GM12878 (cell line): ENCODE data around the gene ANO1. TPM values are rescaled to one million over a fixed set of nuclear protein-coding genes. Genes with fewer than 3 reads are reported as not detected.

ENCODE experiments used
- ATAC-seq: fragments of 200-7000 bp; cut with Tn5 transposase; 3 replicates; pipeline ENCODE4 v1.9.1; 2020; ENCODE audit warnings: mild to moderate bottlenecking, moderate library complexity
- BruUV-seq: library from RNA; stranded (reverse); fragments of 400-500 nt; replicated peaks from 2 replicates; lab custom pipeline; 2021; lab: Mats Ljungman, UMichigan
- CTCF ChIA-PET: fragments of 300-600 bp; sonication (Branson Sonifier 250); formaldehyde crosslinking; extraction: SDS; loops from one replicate; lab custom pipeline; 2021; ENCODE audit warnings: inconsistent platforms; lab: Yijun Ruan, JAX
- POLR2A ChIA-PET: fragments of 350-600 bp; formaldehyde crosslinking; extraction: SDS; loops from one replicate; lab custom pipeline; 2021; ENCODE audit warnings: inconsistent platforms; lab: Charles Lee
- RAD21 ChIA-PET: fragments of 300-600 bp; sonication (Branson Sonifier 250); formaldehyde crosslinking; loops from one replicate; lab custom pipeline; 2023; ENCODE audit warnings: antibody characterized with exemption; ENCODE audit not compliant: unreplicated experiment; lab: Charles Lee
- SMC1A ChIA-PET: fragments of 300-600 bp; sonication (Branson Sonifier 250); formaldehyde crosslinking; loops from one replicate; lab custom pipeline; 2023; ENCODE audit not compliant: unreplicated experiment, uncharacterized antibody; lab: Charles Lee
- DNase-seq: peaks from one replicate; pipeline ENCODE4 v3.0.0-alpha.2; 2011; ENCODE audit warnings: low read depth, low spot score
- FAIRE-seq: peaks from 3 replicates; lab custom pipeline; 2011; peaks lifted over from hg19 to GRCh38; lab: Jason Lieb, UNC
- H2AFZ ChIP-seq: 2 replicates; pipeline ENCODE4 v1.6.0; 2011; ENCODE audit warnings: low read depth, low read length, control low read depth; ENCODE audit not compliant: control insufficient read depth
- H3K27ac ChIP-seq: 2 replicates; pipeline ENCODE4 v1.5.1; 2011; ENCODE audit warnings: control low read depth; ENCODE audit not compliant: control insufficient read depth, insufficient read depth
- H3K27me3 ChIP-seq, 2 experiments: replicated peaks in 1 of 2; 2 replicates each; pipeline versions ENCODE4 v1.6.0 to v1.6.1; 2011; ENCODE audit warnings: low read length in 1 of 2; ENCODE audit not compliant: control insufficient read depth in 2 of 2, insufficient read depth in 2 of 2
- H3K36me3 ChIP-seq, 2 experiments: 2 replicates each; pipeline ENCODE4 v1.5.1; 2011; ENCODE audit warnings: low read length in 1 of 2; ENCODE audit not compliant: control insufficient read depth in 2 of 2, insufficient read depth in 2 of 2
- H3K4me1 ChIP-seq: 2 replicates; pipeline ENCODE4 v1.6.1; 2011; ENCODE audit warnings: mild to moderate bottlenecking, low read length, moderate library complexity, mixed read lengths; ENCODE audit not compliant: control insufficient read depth, insufficient read depth
- H3K4me2 ChIP-seq: 2 replicates; pipeline ENCODE4 v1.6.0; 2011; ENCODE audit warnings: control low read depth; ENCODE audit not compliant: control insufficient read depth, insufficient read depth
- H3K4me3 ChIP-seq: fragments of 200-600 bp; sonication (generic); 2 replicates; pipeline ENCODE4 v1.5.1; 2016
- H3K79me2 ChIP-seq: 2 replicates; pipeline ENCODE4 v1.6.0; 2011; ENCODE audit warnings: low read length; ENCODE audit not compliant: control insufficient read depth, insufficient read depth
- H3K9ac ChIP-seq: 2 replicates; pipeline ENCODE4 v1.8.0; 2011; ENCODE audit warnings: low read length, control low read depth, mixed read lengths; ENCODE audit not compliant: control insufficient read depth, insufficient read depth
- H3K9me3 ChIP-seq: replicated peaks from 3 replicates; pipeline ENCODE4 v1.5.1; 2011; ENCODE audit warnings: mild to moderate bottlenecking, low read length; ENCODE audit not compliant: control insufficient read depth, insufficient read depth
- H4K20me1 ChIP-seq: 2 replicates; pipeline ENCODE4 v1.6.0; 2011; ENCODE audit not compliant: control insufficient read depth, insufficient read depth
- HDAC6 ChIP-seq: fragments of 200-600 bp; sonication (generic); IDR thresholded peaks from one replicate; pipeline ENCODE4 v1.8.0; 2017; ENCODE audit warnings: antibody characterized with exemption; ENCODE audit not compliant: unreplicated experiment
- HDGF ChIP-seq: fragments of 450-650 bp; IDR thresholded peaks from 2 replicates; pipeline ENCODE4 v1.6.1; 2016; ENCODE audit warnings: antibody characterized with exemption
- IRF5 ChIP-seq: fragments of 450-650 bp; IDR thresholded peaks from 2 replicates; pipeline ENCODE4 v1.6.1; 2017; ENCODE audit warnings: borderline replicate concordance
- LARP7 ChIP-seq: fragments of 450-650 bp; IDR thresholded peaks from 2 replicates; pipeline ENCODE4 v1.6.1; 2017; ENCODE audit warnings: mild to moderate bottlenecking
- MEF2A ChIP-seq: IDR thresholded peaks from 2 replicates; pipeline ENCODE4 v1.6.1; 2011; ENCODE audit warnings: low read depth, mild to moderate bottlenecking, low read length, moderate library complexity; ENCODE audit not compliant: insufficient read depth
- POLR2AphosphoS5 ChIP-seq: IDR thresholded peaks from 2 replicates; pipeline ENCODE4 v1.6.1; 2011; ENCODE audit warnings: mild to moderate bottlenecking, low read length, inconsistent platforms
- POU2F2 ChIP-seq: IDR thresholded peaks from 3 replicates; pipeline ENCODE4 v1.6.1; 2011; ENCODE audit warnings: low read depth, mild to moderate bottlenecking, low read length, borderline replicate concordance
- SRF ChIP-seq, 2 experiments: IDR thresholded peaks; 2 replicates each; pipeline ENCODE4 v1.6.1; 2011; ENCODE audit warnings: low read depth in 2 of 2, low read length in 2 of 2, mild to moderate bottlenecking in 1 of 2, moderate library complexity in 1 of 2
- TCF7 ChIP-seq: IDR thresholded peaks from 2 replicates; pipeline ENCODE4 v1.6.1; 2014; ENCODE audit warnings: antibody characterized with exemption, borderline replicate concordance
- WGBS: methylation state at CpG from one replicate; pipeline ENCODE4 v1.1.6; 2016; ENCODE audit warnings: low lambda C conversion rate; ENCODE audit not compliant: insufficient replicate concordance, insufficient coverage; ENCODE audit errors: missing lambda C conversion rate; 5-methylcytosine and 5-hydroxymethylcytosine counted together
- in situ Hi-C: fragments of 300-500 bp; cut with MboI; formaldehyde crosslinking; loops from 9 replicates; pipeline ENCODE4 v1.14.3; 2018; ENCODE audit warnings: mixed read lengths
- intact Hi-C: fragments of 100-400 bp; cut with micrococcal nuclease; formaldehyde crosslinking; loops from one replicate; pipeline ENCODE4 v1.14.2; 2022; ENCODE audit not compliant: unreplicated experiment
- polyA plus RNA-seq, 11 experiments: library from polyadenylated mRNA; depleted of rRNA in 4 of 11; unstranded in 6 of 11; stranded (reverse) in 5 of 11; fragments of >200 nt; fragmentation: Nextera tagmentation in 4 of 11; fragmentation: Illumina TruSeq in 1 of 11; extraction: Ambion mirVana in 4 of 11; extraction: Trizol in 1 of 11; gene quantifications; 1 replicate in 1 of 11; 2 replicates in 10 of 11; pipeline versions ENCODE4 v1.2.1 to v1.2.3, GENCODE V29; 2011 to 2016; ENCODE audit warnings: inconsistent platforms in 2 of 11, missing spikeins in 2 of 11, low read depth in 1 of 11
- total RNA-seq, 4 experiments: library from RNA; depleted of rRNA in 3 of 4; stranded (reverse); fragments of >200 nt in 3 of 4; fragmentation: Illumina TruSeq in 1 of 4; extraction: Trizol in 1 of 4; gene quantifications; 2 replicates each; pipeline versions ENCODE4 v1.2.1 to v1.2.3, GENCODE V29; 2013 to 2021

Gene ANO1
- total and polyA plus RNA-seq, 10 of the 15 experiments (the other 5 are each of a cell fraction or from before 2014, with no cell fraction given): 0.01 to 0.38 (median 0.06) TPM; not detected in 7

GRCh38 chr11:70183032-70183431, 104.9 kb downstream of the ANO1 start:
- 0% methylated on average over 1 of the region's 1 CpG for WGBS
- H3K27me3 ChIP-seq: peaks cover 0 to 2% of the 10 kb centered on the region in 2 experiments; a peak in 1 of 4 replicates
- H2AFZ ChIP-seq: no peak overlapping the region
- no peaks in the 10 kb centered on the region for H3K9me3 ChIP-seq
- no peak for ATAC-seq
- no peaks in the 10 kb centered on the region for H4K20me1 ChIP-seq
- no peak for FAIRE-seq
- in situ Hi-C loops (no loop called here), intact Hi-C loops (no loop called here)
- DNase-seq: no peak
- no peak overlapping the region for H3K4me3 ChIP-seq
- no peak overlapping the region for H3K9ac ChIP-seq
- RAD21 ChIA-PET: no interaction called here
- no peaks in the 10 kb centered on the region for H3K36me3 ChIP-seq
- no peak overlapping the region for H3K4me2 ChIP-seq
- no peaks in the 10 kb centered on the region for H3K4me1 ChIP-seq
- H3K79me2 ChIP-seq: no peaks in the 10 kb centered on the region
- TF ChIP-seq LARP7 (no peak), MEF2A (no peak)
- POLR2A ChIA-PET: interaction anchor here (0.6 kb wide), 1 partner anchor 247 kb away, joined by 4 read pairs; no protein-coding TSS in a partner anchor
- CTCF ChIA-PET: no interaction called here
- SMC1A ChIA-PET: interaction anchor here (0.6 kb wide), 1 partner anchor 642 kb away, joined by 3 read pairs; no protein-coding TSS in a partner anchor
- H3K27ac ChIP-seq: no peak overlapping the region
- no TSS peak for BruUV-seq

- H3K27ac ChIP-seq: no peak overlapping the region
- FAIRE-seq: no peak
- H3K9me3 ChIP-seq: no peaks in the 10 kb centered on the region
- CTCF ChIA-PET: no interaction called here
- in situ Hi-C loops: no loop called here
- no peak for DNase-seq
- H4K20me1 ChIP-seq: no peaks in the 10 kb centered on the region
- H3K4me3 ChIP-seq: no peak overlapping the region
- no TSS peak for BruUV-seq
- no peak overlapping the region for H2AFZ ChIP-seq
- RAD21 ChIA-PET: no interaction called here
- ATAC-seq: no peak
- no peaks in the 10 kb centered on the region for H3K36me3 ChIP-seq
- WGBS: 13% methylated on average over 11 of the region's 11 CpGs
- POLR2A ChIA-PET: interaction anchor here (0.6 kb wide), 1 partner anchor 248 kb away, joined by 4 read pairs; no protein-coding TSS in a partner anchor
- no peaks in the 10 kb centered on the region for H3K79me2 ChIP-seq
- SMC1A ChIA-PET: interaction anchor here (0.6 kb wide), 1 partner anchor 641 kb away, joined by 3 read pairs; no protein-coding TSS in a partner anchor
- intact Hi-C loops: no loop called here
- no peak overlapping the region for H3K4me2 ChIP-seq
- H3K4me1 ChIP-seq: no peaks in the 10 kb centered on the region
- peaks cover 0 to 2% of the 10 kb centered on the region in 2 experiments; a peak in 1 of 4 replicates for H3K27me3 ChIP-seq
- no peak overlapping the region for H3K9ac ChIP-seq
- TF ChIP-seq POLR2AphosphoS5 (no peak), TCF7 (no peak), SRF (IDR thresholded peaks at IDR 0.05; ENCODE audit: low read depth in 2 of 2, low read length in 2 of 2) (no peak), HDAC6 (no peak), HDGF (no peak), POU2F2 (no peak), IRF5 (no peak)
- TF ChIP-seq, all 136 proteins: peak for 0
These were observed 105.5 kb downstream of the ANO1 start for GRCh38 chr11:70183483-70184176.
